HCT116 (cell line): ENCODE data around the gene TNFSF10. TPM values are rescaled to one million over a fixed set of nuclear protein-coding genes. Genes with fewer than 3 reads are reported as not detected.

Experiments used
- ATAC-seq: fragments of 200-7000 bp; cut with Tn5 transposase; 2 replicates; pipeline ENCODE4 v1.9.1; 2020; ENCODE audit warnings: mild to moderate bottlenecking, moderate library complexity
- BruUV-seq: library from RNA; stranded (reverse); fragments of 400-500 nt; replicated peaks from 2 replicates; lab custom pipeline; 2021; lab: Mats Ljungman, UMichigan
- CTCF ChIA-PET: fragments of 300-600 bp; sonication (Branson Sonifier 250); formaldehyde crosslinking; loops from one replicate; lab custom pipeline; 2021; ENCODE audit warnings: antibody characterized with exemption; lab: Charles Lee
- POLR2A ChIA-PET: fragments of 300-600, 350-600 bp; sonication (Branson Sonifier 250); formaldehyde crosslinking; loops from one replicate; lab custom pipeline; 2021; ENCODE audit warnings: antibody characterized with exemption; lab: Charles Lee
- RAD21 ChIA-PET, 2 experiments: fragments of 300-600 bp; sonication (Branson Sonifier 250); formaldehyde crosslinking; loops; one replicate each; lab custom pipeline; 2023; ENCODE audit warnings: low total read pairs in 2 of 2; ENCODE audit not compliant: uncharacterized antibody in 2 of 2, unreplicated experiment in 2 of 2, low non-redundant PET in 1 of 2; lab: Charles Lee
- DNase-seq: peaks from one replicate; pipeline ENCODE4 v3.0.0-alpha.2; 2010; ENCODE audit warnings: low read depth, low spot score
- H2AFZ ChIP-seq: fragments of 200-600 bp; shearing (Covaris generic), sonication (generic); 2 replicates; pipeline ENCODE4 v1.6.1; 2017; ENCODE audit warnings: low read depth, mixed run types, mixed read lengths, antibody characterized with exemption, low read length; ENCODE audit not compliant: poor library complexity, severe bottlenecking
- H3K27ac ChIP-seq: 2 replicates; pipeline ENCODE4 v1.5.1; 2012; ENCODE audit warnings: low read depth, low read length
- H3K27me3 ChIP-seq: fragments of 200-600 bp; sonication (generic); 2 replicates; pipeline ENCODE4 v1.6.1; 2016; ENCODE audit warnings: mixed run types, low read length, mixed read lengths; ENCODE audit not compliant: insufficient read depth
- H3K36me3 ChIP-seq, 2 experiments: fragments of 200-500 bp in 1 of 2; fragments of 200-600 bp in 1 of 2; sonication (Bioruptor generic) in 1 of 2; sonication (generic) in 1 of 2; 2 replicates each; pipeline versions ENCODE4 v1.5.1 to v1.6.1; 2014 to 2016; ENCODE audit warnings: low read length in 2 of 2, inconsistent platforms in 1 of 2, mixed read lengths in 1 of 2, mixed run types in 1 of 2; ENCODE audit not compliant: insufficient read depth in 2 of 2, control insufficient read depth in 1 of 2
- H3K4me1 ChIP-seq, 2 experiments: fragments of 200-600 bp in 1 of 2; sonication (generic) in 1 of 2; 2 replicates each; pipeline versions ENCODE4 v1.5.1 to v1.6.1; 2012 to 2017; ENCODE audit warnings: low read length in 2 of 2, inconsistent platforms in 1 of 2, mild to moderate bottlenecking in 1 of 2, mixed read lengths in 1 of 2, mixed run types in 1 of 2, moderate library complexity in 1 of 2; ENCODE audit not compliant: insufficient read depth in 2 of 2, control insufficient read depth in 1 of 2
- H3K4me2 ChIP-seq: fragments of 200-600 bp; sonication (generic); 2 replicates; pipeline ENCODE4 v1.6.1; 2017; ENCODE audit warnings: mixed run types, low read length, mixed read lengths
- H3K4me3 ChIP-seq, 2 experiments: fragments of 200-600 bp in 1 of 2; sonication (generic) in 1 of 2; replicated peaks in 1 of 2; 2 replicates each; pipeline ENCODE4 v1.5.1; 2011 to 2016; ENCODE audit warnings: low read length in 2 of 2, control low read depth in 1 of 2, low read depth in 1 of 2, mild to moderate bottlenecking in 1 of 2, mixed read lengths in 1 of 2, mixed run types in 1 of 2
- H3K79me2 ChIP-seq: fragments of 200-600 bp; sonication (generic); 2 replicates; pipeline ENCODE4 v1.6.1; 2017; ENCODE audit warnings: mild to moderate bottlenecking, mixed run types, low read length, moderate library complexity, mixed read lengths; ENCODE audit not compliant: insufficient read depth
- H3K9ac ChIP-seq: fragments of 200-600 bp; sonication (generic); 2 replicates; pipeline ENCODE4 v1.6.1; 2016; ENCODE audit warnings: low read length, mixed read lengths
- H3K9me2 ChIP-seq: fragments of 200-600 bp; sonication (generic), shearing (Covaris generic); 2 replicates; pipeline ENCODE4 v1.6.1; 2017; ENCODE audit warnings: mixed run types, mild to moderate bottlenecking, moderate library complexity; ENCODE audit not compliant: insufficient read depth
- H3K9me3 ChIP-seq, 2 experiments: fragments of 200-500 bp in 1 of 2; fragments of 200-600 bp in 1 of 2; sonication (Bioruptor generic) in 1 of 2; sonication (generic) in 1 of 2; 2 replicates each; pipeline ENCODE4 v1.6.1; 2014 to 2017; ENCODE audit warnings: low read length in 2 of 2, mixed read lengths in 2 of 2, inconsistent platforms in 1 of 2, low read depth in 1 of 2, mild to moderate bottlenecking in 1 of 2, mixed run types in 1 of 2, moderate library complexity in 1 of 2; ENCODE audit not compliant: control insufficient read depth in 1 of 2, insufficient read depth in 1 of 2
- H4K20me1 ChIP-seq: fragments of 200-600 bp; sonication (generic), shearing (Covaris generic); 2 replicates; pipeline ENCODE4 v1.6.1; 2017; ENCODE audit warnings: mixed run types, mild to moderate bottlenecking, moderate library complexity; ENCODE audit not compliant: insufficient read depth
- CBX3 ChIP-seq: IDR thresholded peaks from 2 replicates; pipeline ENCODE4 v1.6.1; 2012; ENCODE audit warnings: low read depth
- CEBPB ChIP-seq: IDR thresholded peaks from 2 replicates; pipeline ENCODE4 v1.6.1; 2012; ENCODE audit warnings: low read depth
- CTCF ChIP-seq, 3 experiments: fragments of 200-600 bp in 1 of 3; sonication (generic) in 1 of 3; IDR thresholded peaks in 2 of 3; conservative IDR thresholded peaks in 1 of 3; 2 replicates each; pipeline ENCODE4 v1.5.1; 2012 to 2017; ENCODE audit warnings: low read depth in 2 of 3, low read length in 2 of 3, antibody characterized with exemption in 1 of 3, borderline replicate concordance in 1 of 3, control low read depth in 1 of 3, mild to moderate bottlenecking in 1 of 3, mixed read lengths in 1 of 3, mixed run types in 1 of 3, moderate library complexity in 1 of 3; ENCODE audit not compliant: insufficient read depth in 1 of 3
- ELF1 ChIP-seq: IDR thresholded peaks from 2 replicates; pipeline ENCODE4 v1.6.1; 2012; ENCODE audit warnings: low read depth, borderline replicate concordance
- POLR2A ChIP-seq: IDR thresholded peaks from 2 replicates; pipeline ENCODE4 v1.7.0; 2011; ENCODE audit warnings: borderline replicate concordance; ENCODE audit not compliant: insufficient read depth, insufficient read length; ENCODE audit errors: extremely low read depth
- POLR2AphosphoS5 ChIP-seq: IDR thresholded peaks from 2 replicates; pipeline ENCODE4 v1.6.1; 2011; ENCODE audit warnings: mild to moderate bottlenecking, low read depth, low read length, moderate library complexity
- SIN3A ChIP-seq: IDR thresholded peaks from 2 replicates; pipeline ENCODE4 v1.6.1; 2012; ENCODE audit warnings: low read depth
- SP1 ChIP-seq: IDR thresholded peaks from 2 replicates; pipeline ENCODE4 v1.6.1; 2012; ENCODE audit warnings: low read depth
- ZBTB33 ChIP-seq: IDR thresholded peaks from 2 replicates; pipeline ENCODE4 v1.6.1; 2011; ENCODE audit warnings: mild to moderate bottlenecking, low read length, moderate library complexity; ENCODE audit not compliant: insufficient replicate concordance; ENCODE audit errors: extremely low read depth
- ZFX ChIP-seq: fragments of 450-650 bp; IDR thresholded peaks from 2 replicates; pipeline ENCODE4 v1.6.1; 2017
- ZNF274 ChIP-seq: fragments of 200-500 bp; sonication (Bioruptor generic); IDR thresholded peaks from 2 replicates; pipeline ENCODE4 v1.6.1; 2014; ENCODE audit warnings: mild to moderate bottlenecking, low read depth, low read length, inconsistent platforms
- intact Hi-C: fragments of 100-400 bp; cut with micrococcal nuclease; formaldehyde crosslinking; loops from 2 replicates; pipeline ENCODE4 v1.10.0; 2022
- total RNA-seq: library from RNA; stranded (reverse); gene quantifications from one replicate; pipeline ENCODE4 v1.2.1, GENCODE V29; 2021; ENCODE audit not compliant: unreplicated experiment

TNFSF10 gene
- total RNA-seq, 1 experiment from 2014 or later = 0.20 TPM

- no peak for TF ChIP-seq CTCF (IDR thresholded peaks at IDR 0.05 in 2 of 3, conservative IDR thresholded peaks at IDR 0.05 in 1 of 3; ENCODE audit: borderline replicate concordance in 1 of 3, insufficient read depth in 1 of 3, low read depth in 2 of 3, low read length in 2 of 3)
- TF ChIP-seq POLR2A = no peak
- no peak for TF ChIP-seq SP1
- TF ChIP-seq ZNF274 = no peak
- no peak for TF ChIP-seq CEBPB
- no peak for TF ChIP-seq CBX3
- TF ChIP-seq ZBTB33 = no peak
- TF ChIP-seq SIN3A = no peak
- no peak for TF ChIP-seq ZFX
Measured at GRCh38 chr3:172544404-172544803, 21.2 kb upstream of the TNFSF10 start (continued).

GRCh38 chr3:172543884-172544283, 20.7 kb upstream of the TNFSF10 start:
- no peak for DNase-seq
- Histone ChIP-seq H3K4me2 (no peak overlapping the region), H3K9me2 (no peaks in the 10 kb centered on the region), H4K20me1 (no peaks in the 10 kb centered on the region), H3K27me3 (no peaks in the 10 kb centered on the region), H3K36me3 (no peaks in the 10 kb centered on the region), H3K9me3 (no peaks in the 10 kb centered on the region), H3K27ac (no peak overlapping the region), H3K4me1 (peaks cover 29% of the 10 kb centered on the region in 2 experiments), H3K9ac (no peak overlapping the region), H3K4me3 (no peak overlapping the region), H2AFZ (no peak overlapping the region), H3K79me2 (no peaks in the 10 kb centered on the region)
- intact Hi-C loops = no loop called here
- no peak for TF ChIP-seq ELF1
- no peak for TF ChIP-seq POLR2AphosphoS5
- no TSS peak for BruUV-seq
- no peak for ATAC-seq
- RAD21 ChIA-PET = no interaction called here
- CTCF ChIA-PET = no interaction called here
- POLR2A ChIA-PET = no interaction called here
